K562 (cell line): ENCODE measurements around the gene WDR83. TPM values are rescaled to one million over a fixed set of nuclear protein-coding genes. Genes with fewer than 3 reads are reported as not detected.

Experiments
- BRF1 ChIP-seq: IDR thresholded peaks from 3 replicates; pipeline ENCODE4 v1.6.1; 2011; ENCODE audit warnings: borderline replicate concordance, mild to moderate bottlenecking; ENCODE audit not compliant: insufficient read length; ENCODE audit errors: extremely low read depth
- CC2D1A ChIP-seq: fragments of 450-650 bp; IDR thresholded peaks from 2 replicates; pipeline ENCODE4 v1.6.1; 2017; ENCODE audit warnings: mild to moderate bottlenecking
- CREB1 ChIP-seq, 2 experiments: sonication (generic) in 1 of 2; formaldehyde crosslinking in 1 of 2; IDR thresholded peaks; 2 replicates each; pipeline versions ENCODE4 v1.6.1 to v1.8.0; 2012 to 2022; ENCODE audit warnings: inconsistent platforms in 1 of 2, mild to moderate bottlenecking in 1 of 2, missing genetic modification reagents in 1 of 2, moderate library complexity in 1 of 2
- E2F3 ChIP-seq: fragments of 250-450 bp; sonication (Bioruptor Pico); IDR thresholded peaks from 2 replicates; pipeline ENCODE4 v1.4.0; 2020; ENCODE audit warnings: mild to moderate bottlenecking
- EGR1 ChIP-seq: fragments of 450-650 bp; conservative IDR thresholded peaks from 2 replicates; pipeline ENCODE4 v1.6.1; 2017; ENCODE audit warnings: mild to moderate bottlenecking
- ETS2 ChIP-seq: IDR thresholded peaks from 2 replicates; pipeline ENCODE4 v1.6.1; 2016; ENCODE audit warnings: borderline replicate concordance, missing genetic modification characterization, mild to moderate bottlenecking, moderate library complexity, missing compliant biosample characterization; ENCODE audit not compliant: poor library complexity, severe bottlenecking
- ETV5 ChIP-seq: sonication (generic); formaldehyde crosslinking; IDR thresholded peaks from 2 replicates; pipeline ENCODE4 v1.4.0; 2020; ENCODE audit warnings: low read depth, mild to moderate bottlenecking, missing genetic modification reagents
- EZH2 ChIP-seq: IDR thresholded peaks from 2 replicates; pipeline ENCODE4 v1.6.1; 2012; ENCODE audit warnings: low read depth, mild to moderate bottlenecking, inconsistent platforms, low read length, borderline replicate concordance
- FOXP1 ChIP-seq: sonication (generic); formaldehyde crosslinking; IDR thresholded peaks from 2 replicates; pipeline ENCODE4 v1.8.0; 2022; ENCODE audit warnings: mild to moderate bottlenecking, missing genetic modification reagents
- HIVEP1 ChIP-seq: fragments of 250-450 bp; sonication (Bioruptor Pico); IDR thresholded peaks from 2 replicates; pipeline ENCODE4 v1.4.0; 2020; ENCODE audit warnings: mild to moderate bottlenecking
- LEF1 ChIP-seq: fragments of 450-650 bp; IDR thresholded peaks from 2 replicates; pipeline ENCODE4 v1.6.1; 2016; ENCODE audit warnings: mild to moderate bottlenecking
- NELFE ChIP-seq: IDR thresholded peaks from 2 replicates; pipeline ENCODE4 v1.6.1; 2011; ENCODE audit warnings: mild to moderate bottlenecking; ENCODE audit not compliant: insufficient read depth, insufficient read length
- NR2C1 ChIP-seq, 2 experiments: fragments of 450-650 bp; IDR thresholded peaks; 2 replicates each; pipeline ENCODE4 v1.6.1; 2017; ENCODE audit warnings: mild to moderate bottlenecking in 2 of 2, antibody characterized with exemption in 1 of 2, inconsistent platforms in 1 of 2, missing compliant biosample characterization in 1 of 2, missing genetic modification characterization in 1 of 2
- PHTF2 ChIP-seq: fragments of 250-450 bp; sonication (Bioruptor Pico); IDR thresholded peaks from 2 replicates; pipeline ENCODE4 v1.5.0; 2021; ENCODE audit warnings: mild to moderate bottlenecking
- POLR3G ChIP-seq: IDR thresholded peaks from 2 replicates; pipeline ENCODE4 v1.6.1; 2011; ENCODE audit not compliant: insufficient read length, insufficient replicate concordance; ENCODE audit errors: extremely low read depth
- THRAP3 ChIP-seq: fragments of 450-650 bp; IDR thresholded peaks from 2 replicates; pipeline ENCODE4 v1.6.1; 2016; ENCODE audit warnings: mild to moderate bottlenecking, inconsistent platforms, borderline replicate concordance
- TOE1 ChIP-seq, 2 experiments: fragments of 450-650 bp in 1 of 2; sonication (generic) in 1 of 2; formaldehyde crosslinking in 1 of 2; IDR thresholded peaks; 2 replicates each; pipeline versions ENCODE4 v1.7.1 to v1.8.0; 2016 to 2022; ENCODE audit warnings: borderline replicate concordance in 2 of 2, mild to moderate bottlenecking in 2 of 2, antibody characterized with exemption in 1 of 2, inconsistent platforms in 1 of 2, low read depth in 1 of 2, missing genetic modification reagents in 1 of 2, moderate library complexity in 1 of 2
- XRCC5 ChIP-seq: fragments of 200-400 bp; formaldehyde crosslinking; IDR thresholded peaks from 2 replicates; pipeline ENCODE4 v1.6.1; 2017; ENCODE audit warnings: low read depth, mild to moderate bottlenecking, low read length
- ZNF354B ChIP-seq: fragments of 250-450 bp; sonication (Bioruptor Pico); IDR thresholded peaks from 2 replicates; pipeline ENCODE4 v1.4.0; 2020
- ZNF79 ChIP-seq: fragments of 250-450 bp; sonication (Bioruptor Pico); IDR thresholded peaks from 2 replicates; pipeline ENCODE4 v1.4.0; 2020; ENCODE audit warnings: low read depth, mild to moderate bottlenecking, moderate library complexity
- polyA plus RNA-seq, 8 experiments: library from polyadenylated mRNA; depleted of rRNA in 4 of 8; stranded (reverse) in 5 of 8; unstranded in 3 of 8; fragments of >200 nt; fragmentation: Nextera tagmentation in 2 of 8; fragmentation: Illumina TruSeq in 1 of 8; extraction: Ambion mirVana in 2 of 8; extraction: Trizol in 1 of 8; gene quantifications; 2 replicates each; pipeline versions ENCODE4 v1.2.1 to v1.2.3, GENCODE V29; 2011 to 2014; ENCODE audit warnings: inconsistent platforms in 1 of 8, missing spikeins in 1 of 8
- total RNA-seq, 7 experiments: library from RNA; depleted of rRNA in 6 of 7; stranded (reverse); fragments of >200 nt in 6 of 7; fragmentation: Illumina TruSeq in 2 of 7; extraction: Trizol in 2 of 7; gene quantifications; 2 replicates each; pipeline versions ENCODE4 v1.2.1 to v1.2.3, GENCODE V29; 2011 to 2021; ENCODE audit warnings: low replicate concordance in 1 of 7
- TF ChIP-seq, protein P1 (sequence below): sonication (generic); formaldehyde crosslinking; IDR thresholded peaks from 2 replicates; pipeline ENCODE4 v1.8.1; 2023; ENCODE audit warnings: mild to moderate bottlenecking, missing genetic modification reagents, moderate library complexity
- TF ChIP-seq, protein P2 (sequence below): sonication (generic); formaldehyde crosslinking; IDR thresholded peaks from 2 replicates; pipeline ENCODE4 v1.9.0; 2022; ENCODE audit warnings: mild to moderate bottlenecking, missing genetic modification reagents
- TF ChIP-seq, protein P3 (sequence below): sonication (generic); formaldehyde crosslinking; IDR thresholded peaks from 2 replicates; pipeline ENCODE4 v1.5.0; 2020; ENCODE audit warnings: missing genetic modification reagents
- TF ChIP-seq, protein P4 (sequence below): fragments of 450-650 bp; IDR thresholded peaks from 2 replicates; pipeline ENCODE4 v1.6.1; 2017; ENCODE audit warnings: antibody characterized with exemption

Gene WDR83
- total and polyA plus RNA-seq, 9 of the 15 experiments (the other 6 are each of a cell fraction or from before 2014, with no cell fraction given): 0.52 to 21.3 (median 4.2) TPM

DNA sequence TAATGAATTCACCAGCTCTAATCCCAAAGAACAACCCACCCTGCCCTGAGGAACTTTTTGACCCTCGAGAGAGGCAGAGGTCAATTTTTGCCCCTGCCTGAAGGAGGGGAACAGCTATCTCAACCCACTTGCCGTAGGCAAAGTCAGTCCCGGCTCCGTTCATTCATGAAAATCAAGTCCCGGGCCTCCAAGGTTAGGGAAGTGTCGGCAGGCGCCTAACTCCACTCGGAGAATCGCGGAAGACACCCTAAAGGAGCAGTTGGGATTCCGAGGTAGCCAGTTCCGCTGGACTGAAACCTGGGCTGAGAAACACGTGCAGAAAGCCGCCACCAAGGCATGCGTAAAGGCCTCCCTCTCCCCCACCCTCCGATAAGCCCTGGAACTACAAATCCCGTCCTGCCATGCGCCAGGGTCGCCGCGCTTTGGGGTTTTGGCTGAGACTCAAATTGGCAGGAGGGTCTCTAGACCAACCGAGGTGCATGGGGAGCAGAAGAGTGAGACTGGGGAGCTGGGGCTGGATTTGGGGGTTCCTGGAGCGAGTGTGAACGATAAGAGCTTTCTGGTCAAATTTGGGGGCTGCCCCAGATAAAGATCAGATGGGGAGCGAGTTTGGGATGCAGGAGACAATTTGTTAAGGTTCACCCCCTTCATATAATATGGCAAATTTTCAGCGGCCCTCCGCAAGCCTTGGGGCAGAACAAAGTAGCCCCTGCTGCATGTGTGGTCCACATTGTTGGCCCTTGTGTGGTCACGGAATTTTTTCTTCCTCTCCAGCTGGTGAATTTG, 57.2 kb downstream of the WDR83 start, which contains the start of gene TNPO2 (continued):
- TF ChIP-seq, protein P1, sequence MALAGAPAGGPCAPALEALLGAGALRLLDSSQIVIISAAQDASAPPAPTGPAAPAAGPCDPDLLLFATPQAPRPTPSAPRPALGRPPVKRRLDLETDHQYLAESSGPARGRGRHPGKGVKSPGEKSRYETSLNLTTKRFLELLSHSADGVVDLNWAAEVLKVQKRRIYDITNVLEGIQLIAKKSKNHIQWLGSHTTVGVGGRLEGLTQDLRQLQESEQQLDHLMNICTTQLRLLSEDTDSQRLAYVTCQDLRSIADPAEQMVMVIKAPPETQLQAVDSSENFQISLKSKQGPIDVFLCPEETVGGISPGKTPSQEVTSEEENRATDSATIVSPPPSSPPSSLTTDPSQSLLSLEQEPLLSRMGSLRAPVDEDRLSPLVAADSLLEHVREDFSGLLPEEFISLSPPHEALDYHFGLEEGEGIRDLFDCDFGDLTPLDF (CRISPR knock-in tag): peak; percentile 58
- TF ChIP-seq THRAP3 (no peak), NR2C1 (IDR thresholded peaks at IDR 0.05) (peak; percentile 90), NR2C1 (tag; IDR thresholded peaks at IDR 0.05) (peak; percentile 96), PHTF2 (CRISPR knock-in tag) (no peak), ZNF79 (no peak), EZH2 (no peak), HIVEP1 (CRISPR knock-in tag) (no peak), FOXP1 (CRISPR knock-in tag) (peak; percentile 75; the same call in 1 of the 2 replicates), BRF1 (no peak), ZNF354B (CRISPR knock-in tag) (no peak), CC2D1A (no peak), ETS2 (no peak), LEF1 (no peak), EGR1 (no peak), POLR3G (no peak), ETV5 (CRISPR knock-in tag) (0 out of 2 replicates have a peak, but pooled peaks have one; percentile 42), XRCC5 (0 out of 2 replicates have a peak, but pooled peaks have one; percentile 5), CREB1 (IDR thresholded peaks at IDR 0.05) (no peak), CREB1 (CRISPR knock-in tag; IDR thresholded peaks at IDR 0.05) (no peak), TOE1 (IDR thresholded peaks at IDR 0.05; ENCODE audit: borderline replicate concordance) (no peak; the same call in 1 of the 2 replicates), TOE1 (CRISPR knock-in tag; IDR thresholded peaks at IDR 0.05; ENCODE audit: borderline replicate concordance, low read depth) (no peak), E2F3 (no peak), NELFE (no peak)
- TF ChIP-seq, protein P2, sequence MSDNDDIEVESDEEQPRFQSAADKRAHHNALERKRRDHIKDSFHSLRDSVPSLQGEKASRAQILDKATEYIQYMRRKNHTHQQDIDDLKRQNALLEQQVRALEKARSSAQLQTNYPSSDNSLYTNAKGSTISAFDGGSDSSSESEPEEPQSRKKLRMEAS: peak; percentile 95
- TF ChIP-seq, protein P3, sequence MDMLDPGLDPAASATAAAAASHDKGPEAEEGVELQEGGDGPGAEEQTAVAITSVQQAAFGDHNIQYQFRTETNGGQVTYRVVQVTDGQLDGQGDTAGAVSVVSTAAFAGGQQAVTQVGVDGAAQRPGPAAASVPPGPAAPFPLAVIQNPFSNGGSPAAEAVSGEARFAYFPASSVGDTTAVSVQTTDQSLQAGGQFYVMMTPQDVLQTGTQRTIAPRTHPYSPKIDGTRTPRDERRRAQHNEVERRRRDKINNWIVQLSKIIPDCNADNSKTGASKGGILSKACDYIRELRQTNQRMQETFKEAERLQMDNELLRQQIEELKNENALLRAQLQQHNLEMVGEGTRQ (CRISPR knock-in tag): peak; percentile 52
- TF ChIP-seq, protein P4, sequence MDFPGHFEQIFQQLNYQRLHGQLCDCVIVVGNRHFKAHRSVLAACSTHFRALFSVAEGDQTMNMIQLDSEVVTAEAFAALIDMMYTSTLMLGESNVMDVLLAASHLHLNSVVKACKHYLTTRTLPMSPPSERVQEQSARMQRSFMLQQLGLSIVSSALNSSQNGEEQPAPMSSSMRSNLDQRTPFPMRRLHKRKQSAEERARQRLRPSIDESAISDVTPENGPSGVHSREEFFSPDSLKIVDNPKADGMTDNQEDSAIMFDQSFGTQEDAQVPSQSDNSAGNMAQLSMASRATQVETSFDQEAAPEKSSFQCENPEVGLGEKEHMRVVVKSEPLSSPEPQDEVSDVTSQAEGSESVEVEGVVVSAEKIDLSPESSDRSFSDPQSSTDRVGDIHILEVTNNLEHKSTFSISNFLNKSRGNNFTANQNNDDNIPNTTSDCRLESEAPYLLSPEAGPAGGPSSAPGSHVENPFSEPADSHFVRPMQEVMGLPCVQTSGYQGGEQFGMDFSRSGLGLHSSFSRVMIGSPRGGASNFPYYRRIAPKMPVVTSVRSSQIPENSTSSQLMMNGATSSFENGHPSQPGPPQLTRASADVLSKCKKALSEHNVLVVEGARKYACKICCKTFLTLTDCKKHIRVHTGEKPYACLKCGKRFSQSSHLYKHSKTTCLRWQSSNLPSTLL: no peak
